H54 (cell line): ENCODE measurements around the gene TEC.
A peak's percentile ranks its signal among the peaks of the same experiment; 100 is the strongest.

Experiments used
- DNase-seq: peaks from one replicate; pipeline ENCODE4 v3.0.0; 2011; ENCODE audit warnings: low spot score, mixed read lengths; ENCODE audit not compliant: insufficient read length
- FAIRE-seq: peaks from 3 replicates; lab custom pipeline; 2011; peaks lifted over from hg19 to GRCh38; lab: Jason Lieb, UNC
- POLR2A ChIP-seq: IDR thresholded peaks from 2 replicates; pipeline ENCODE4 v1.6.1; 2011; ENCODE audit warnings: low read depth, mild to moderate bottlenecking, low read length

The TEC gene

DNA sequence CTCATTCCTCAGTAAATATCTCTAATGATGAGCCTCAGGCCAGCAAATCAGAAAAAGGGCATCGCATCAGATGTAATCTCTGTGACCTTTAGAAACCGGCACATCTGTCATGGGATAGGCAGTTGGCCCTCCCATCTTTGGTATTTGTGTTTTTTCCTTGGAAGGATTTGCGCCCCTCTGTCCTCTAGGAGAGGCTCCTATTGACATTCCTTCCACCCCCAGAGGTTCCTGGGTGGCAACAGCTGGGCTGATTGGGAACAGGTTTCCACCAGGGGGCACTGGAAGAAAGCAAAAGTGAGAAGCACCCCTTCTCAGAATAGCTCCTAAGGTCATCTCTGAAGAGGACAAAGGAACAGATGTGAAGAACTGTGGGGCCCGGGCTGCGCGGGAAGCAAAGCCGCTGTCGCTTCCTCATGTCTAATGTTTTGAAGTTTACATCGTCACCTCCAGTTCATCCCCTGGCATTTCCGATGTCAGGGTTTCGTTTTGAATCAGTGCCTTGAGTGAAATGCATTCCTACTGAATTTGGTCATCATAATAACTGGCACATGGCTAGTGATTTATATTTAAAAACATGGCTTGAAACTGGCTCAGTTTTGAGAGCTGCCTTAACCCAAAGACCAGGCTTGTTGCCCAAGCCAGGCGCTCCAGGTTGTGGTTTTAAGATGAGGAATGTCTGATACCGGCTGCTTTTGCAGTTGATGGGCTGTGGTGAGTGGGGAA lies 141.8 kb downstream of the TEC start:
- peak; percentile 44 for DNase-seq
- FAIRE-seq, result no peak
- TF ChIP-seq POLR2A, result no peak

GRCh38 chr4:48127231-48127630 lies 142.4 kb downstream of the TEC start:
- DNase-seq (no peak), FAIRE-seq (no peak)
- no peak for TF ChIP-seq POLR2A

DNA sequence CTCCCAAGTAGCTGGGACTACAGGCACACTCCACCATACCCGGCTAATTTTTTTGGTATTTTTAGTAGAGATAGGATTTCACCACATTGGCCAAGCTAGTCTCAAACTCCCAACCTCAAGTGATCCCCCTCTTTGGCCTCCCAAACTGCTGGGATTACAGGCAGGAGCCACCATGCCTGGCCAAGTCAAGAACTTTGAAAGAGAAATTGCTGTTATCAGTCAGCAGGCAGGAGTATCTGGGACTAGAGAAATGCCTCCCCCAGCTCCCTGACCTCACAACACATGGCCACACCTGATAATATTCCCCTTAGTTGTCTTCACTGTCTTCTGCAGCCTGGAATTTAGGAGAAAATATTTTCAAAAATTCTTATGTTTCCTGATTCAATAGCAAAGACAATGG lies 143.0 kb downstream of the TEC start:
- no peak for TF ChIP-seq POLR2A
- no peak for FAIRE-seq

DNA sequence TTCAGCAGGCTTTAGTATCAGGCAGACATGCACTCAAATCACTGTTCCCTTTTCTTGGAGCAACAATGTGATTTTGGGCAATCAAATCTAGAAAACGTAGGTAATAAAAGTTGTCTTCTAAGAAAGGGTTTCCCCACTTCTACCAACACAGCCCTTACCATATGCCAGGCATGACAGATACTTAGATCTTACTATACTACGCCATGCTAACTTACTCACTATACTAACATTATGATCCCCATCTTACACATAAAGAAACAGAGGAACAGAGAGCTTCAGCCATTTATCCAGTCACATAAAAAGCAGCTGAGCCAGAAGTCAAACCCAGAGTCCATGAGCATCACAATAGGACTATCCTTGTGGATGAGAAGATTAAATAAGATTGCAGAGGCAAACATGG lies 144.8 kb downstream of the TEC start:
- no peak for TF ChIP-seq POLR2A
- DNase-seq, result no peak
- FAIRE-seq, result no peak

More for the DNA sequence above, 143.0 kb downstream of the TEC start:
- DNase-seq, result no peak

DNA sequence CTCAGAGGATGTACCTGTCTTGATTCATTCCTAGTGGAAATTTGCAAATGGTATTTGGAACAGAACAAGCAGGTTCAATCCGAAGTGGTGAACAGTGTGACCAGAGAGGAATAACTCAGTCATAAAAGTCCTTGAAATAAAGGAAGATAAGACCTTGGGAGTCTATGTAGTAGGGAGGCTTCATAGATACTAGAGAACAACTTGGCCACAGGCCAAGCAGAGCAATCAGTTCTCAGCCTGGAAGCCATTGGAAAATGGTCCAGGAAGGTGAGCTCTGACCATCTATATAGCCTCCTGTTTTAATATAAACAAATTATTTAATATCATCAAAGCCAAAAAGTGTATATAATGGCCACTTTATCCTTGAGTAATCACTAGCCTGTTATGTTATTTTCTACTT lies 146.9 kb downstream of the TEC start:
- DNase-seq (no peak), FAIRE-seq (no peak)
- no peak for TF ChIP-seq POLR2A

DNA sequence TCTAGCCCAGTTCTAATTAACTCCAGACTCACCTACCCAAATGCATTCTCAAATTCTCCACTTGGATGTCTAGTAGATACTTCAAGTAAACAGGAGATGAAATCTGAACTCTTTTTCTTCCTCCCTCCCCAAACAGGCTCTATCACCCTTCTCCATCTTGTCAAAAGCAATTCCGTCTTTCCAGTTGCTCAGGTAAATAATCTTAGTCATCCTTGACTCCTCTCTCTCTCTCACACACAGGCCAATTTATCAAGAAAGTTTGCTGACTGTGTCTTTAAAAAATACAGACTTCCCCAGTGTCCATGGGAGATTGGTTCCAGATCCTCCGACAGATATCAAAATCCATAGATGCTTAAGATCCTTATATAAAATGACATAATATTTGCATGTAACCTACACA lies 148.5 kb downstream of the TEC start:
- DNase-seq (no peak), FAIRE-seq (no peak)
- no peak for TF ChIP-seq POLR2A

DNA sequence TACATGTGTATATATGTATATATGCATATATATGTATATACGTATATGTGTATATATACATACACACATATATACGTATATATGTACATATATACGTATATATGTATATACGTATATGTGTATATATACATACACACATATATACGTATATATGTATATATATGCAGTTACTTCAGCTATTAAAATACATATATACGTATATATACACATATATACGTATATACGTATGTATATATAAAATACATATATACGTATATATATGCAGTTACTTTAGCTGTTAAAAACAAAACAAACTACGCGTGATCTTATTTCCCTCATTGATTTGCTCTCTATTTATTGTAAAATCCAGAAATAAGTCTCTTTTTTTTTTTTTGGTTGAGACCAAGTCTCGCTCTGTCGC lies 149.5 kb downstream of the TEC start:
- TF ChIP-seq POLR2A, result no peak
- DNase-seq, result no peak
- FAIRE-seq, result no peak

GRCh38 chr4:48119646-48120045 lies 150.0 kb downstream of the TEC start:
- FAIRE-seq, result no peak
- no peak for DNase-seq
- TF ChIP-seq POLR2A, result no peak

DNA sequence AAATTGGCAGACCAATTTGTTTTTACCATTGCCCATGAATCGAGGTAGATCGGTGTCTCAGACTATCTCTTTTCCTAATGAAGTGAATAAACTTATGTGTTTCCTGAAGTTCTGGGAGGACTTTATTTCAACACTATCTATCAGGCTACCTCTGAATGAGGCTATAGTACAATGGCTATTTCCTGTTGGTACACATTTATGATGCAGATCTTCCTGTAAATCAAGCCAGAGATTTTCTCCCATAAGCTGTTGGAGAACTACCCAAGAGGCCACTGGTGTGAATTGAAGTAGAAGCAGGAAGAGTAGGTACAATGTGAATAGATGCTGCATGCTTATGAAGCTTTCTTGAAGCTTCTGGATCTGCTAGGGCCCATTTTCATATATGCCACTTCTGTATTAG lies 151.6 kb downstream of the TEC start:
- no peak for TF ChIP-seq POLR2A
- FAIRE-seq, result no peak
- DNase-seq, result no peak

- TF ChIP-seq POLR2A, result no peak
- no peak for FAIRE-seq
- DNase-seq, result no peak
Measured at GRCh38 chr4:48116582-48116981, 153.1 kb downstream of the TEC start.

GRCh38 chr4:48114412-48114811 lies 155.2 kb downstream of the TEC start:
- FAIRE-seq, result no peak
- TF ChIP-seq POLR2A, result no peak

GRCh38 chr4:48112017-48112667 lies 157.5 kb downstream of the TEC start:
- TF ChIP-seq POLR2A, result no peak
- no peak for DNase-seq
- no peak for FAIRE-seq

More at GRCh38 chr4:48114412-48114811, 155.2 kb downstream of the TEC start:
- DNase-seq, result no peak

DNA sequence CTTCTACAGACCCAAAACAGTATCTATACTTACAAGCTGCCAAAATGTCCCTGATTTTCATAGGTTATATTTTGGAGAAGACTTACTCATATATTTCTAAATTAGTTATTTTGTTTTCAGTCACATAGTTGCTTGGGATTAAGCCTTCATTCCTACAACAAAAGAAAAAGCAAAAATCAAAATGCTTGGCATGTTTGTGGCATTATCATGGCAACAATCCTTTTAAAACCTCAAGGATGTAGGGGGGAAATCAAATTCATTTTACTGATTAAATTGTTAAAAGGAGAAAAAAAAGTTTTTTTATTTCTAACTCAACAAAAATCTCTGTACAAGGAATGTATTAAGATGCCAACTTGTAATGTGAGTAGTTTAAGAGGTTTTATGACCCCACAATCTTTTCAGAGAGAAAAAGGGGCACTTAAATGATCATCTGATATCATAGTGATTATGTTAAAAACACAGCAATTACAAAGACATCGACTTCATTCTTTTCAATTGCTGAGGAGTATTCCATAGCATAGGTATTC lies 159.1 kb downstream of the TEC start:
- FAIRE-seq (no peak), DNase-seq (no peak)
- no peak for TF ChIP-seq POLR2A

DNA sequence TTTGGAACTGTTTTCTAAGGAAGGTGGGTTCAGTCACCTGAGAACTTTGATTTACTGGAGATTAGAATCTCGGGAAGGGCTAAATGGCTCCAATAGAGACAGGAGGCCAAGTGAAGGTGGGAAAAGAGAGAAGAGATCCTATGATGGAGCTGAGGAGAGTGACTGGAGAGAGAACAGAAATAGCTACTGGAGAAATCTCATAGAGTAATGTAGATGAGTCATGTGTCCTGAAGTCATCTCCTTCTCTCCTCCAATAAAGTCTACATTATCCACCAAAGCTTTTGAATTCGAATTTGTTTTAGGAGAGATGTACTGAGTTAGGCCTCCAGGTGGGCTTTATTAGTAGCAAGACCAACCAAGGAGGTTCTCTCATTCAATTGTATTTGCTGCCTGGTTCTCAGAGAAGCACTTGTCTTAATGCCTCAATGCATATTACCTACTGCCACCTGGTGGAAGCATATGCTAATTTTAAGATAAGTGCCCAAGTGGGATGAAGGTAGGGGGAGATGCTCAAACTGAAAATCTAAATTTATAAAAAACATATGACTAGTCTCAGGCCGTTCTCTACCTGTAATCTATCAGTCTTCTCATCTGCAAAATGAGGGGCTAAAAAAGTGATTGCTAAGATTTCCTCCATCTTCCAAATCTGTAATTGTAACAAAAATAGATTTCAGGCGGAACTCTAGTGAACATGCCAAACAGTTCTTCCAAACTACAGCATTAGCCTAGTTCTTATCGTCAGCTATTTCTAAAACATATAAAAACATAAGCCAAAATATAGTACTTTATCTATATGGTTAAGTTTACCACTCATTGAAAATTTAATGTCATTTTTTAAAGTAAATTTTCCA lies 160.0 kb downstream of the TEC start:
- no peak for DNase-seq
- FAIRE-seq, result no peak

More for the DNA sequence above, 160.0 kb downstream of the TEC start:
- TF ChIP-seq POLR2A, result no peak
